Mammary epithelial cell (primary cell): ENCODE data around the gene EIF4A3.

Experiments
- CTCF ChIP-seq, 2 donors: IDR thresholded peaks in 1 of 2; conservative IDR thresholded peaks in 1 of 2; 2 replicates each; pipeline ENCODE4 v1.5.1; 2011 to 2012; ENCODE audit warnings: inconsistent platforms in 2 of 2, low read length in 2 of 2, mild to moderate bottlenecking in 2 of 2, control low read depth in 1 of 2, low read depth in 1 of 2; ENCODE audit not compliant: insufficient read depth in 1 of 2; ENCODE audit errors: extremely low read depth in 1 of 2
- EZH2 ChIP-seq: IDR thresholded peaks from 2 replicates; pipeline ENCODE4 v1.6.1; 2012; ENCODE audit warnings: low read length, inconsistent platforms, borderline replicate concordance

- TF ChIP-seq EZH2: no peak
- TF ChIP-seq CTCF (conservative IDR thresholded peaks at IDR 0.05 in 1 of 2, IDR thresholded peaks at IDR 0.05 in 1 of 2; ENCODE audit: extremely low read depth in 1 of 2, insufficient read depth in 1 of 2, low read depth in 1 of 2, low read length in 2 of 2): no peak
Measured at GRCh38 chr17:80101946-80102663, 44.8 kb downstream of the EIF4A3 start.
